PC-9 (cell line): ENCODE results near the gene CHMP2A.

Source experiments
- CTCF ChIP-seq: fragments of 200-600 bp; sonication (generic); conservative IDR thresholded peaks from 2 replicates; pipeline ENCODE4 v1.6.1; 2017; ENCODE audit warnings: mixed run types, antibody characterized with exemption, mild to moderate bottlenecking, moderate library complexity
- EZH2 ChIP-seq: fragments of 200-600 bp; sonication (generic); IDR thresholded peaks from 2 replicates; pipeline ENCODE4 v1.8.0; 2017; ENCODE audit warnings: antibody characterized with exemption, low read depth

- TF ChIP-seq CTCF (no peak), EZH2 (no peak)
Measured at GRCh38 chr19:58552655-58553054, 2.2 kb downstream of the CHMP2A start.
